Breast epithelium (tissue), 4 donors: ENCODE results near the gene BRME1. TPM values are rescaled to one million over a fixed set of nuclear protein-coding genes. Genes with fewer than 3 reads are reported as not detected.
"Not testable (repeated sequence)": the region's sequence is repeated elsewhere in the genome, so short reads cannot be mapped to it uniquely, and the experiment has no call there.

Experiments used
- DNase-seq, 2 donors: peaks; one replicate each; pipeline ENCODE4 v3.0.0-alpha.2; 2019; ENCODE audit warnings: low spot score in 2 of 2
- H3K27ac ChIP-seq, 2 donors: fragments of 200-600 bp; sonication (generic) in 1 of 2; one replicate each; pipeline ENCODE4 v1.5.1; 2016 to 2019; ENCODE audit warnings: mild to moderate bottlenecking in 1 of 2
- H3K27me3 ChIP-seq, 2 donors: fragments of 200-600 bp; sonication (generic) in 1 of 2; one replicate each; pipeline versions ENCODE4 v1.5.1 to v1.6.0; 2017 to 2019; ENCODE audit warnings: control low read depth in 1 of 2, mild to moderate bottlenecking in 1 of 2
- H3K36me3 ChIP-seq: fragments of 200-600 bp; one replicate; pipeline ENCODE4 v1.5.1; 2019
- H3K4me1 ChIP-seq, 2 donors: fragments of 200-600 bp; sonication (generic); one replicate each; pipeline ENCODE4 v1.5.1; 2016 to 2019; ENCODE audit warnings: control low read depth in 1 of 2
- H3K4me3 ChIP-seq, 3 donors: fragments of 200-600 bp; sonication (generic); 1 replicate in 2 of 3; 2 replicates in 1 of 3; pipeline ENCODE4 v1.5.1; 2016 to 2019; ENCODE audit warnings: mild to moderate bottlenecking in 3 of 3, moderate library complexity in 2 of 3
- H3K9me3 ChIP-seq, 2 donors: fragments of 200-600 bp; sonication (generic) in 1 of 2; one replicate each; pipeline ENCODE4 v1.5.1; 2016 to 2019; ENCODE audit warnings: control low read depth in 1 of 2
- POLR2A ChIP-seq: fragments of 450-650 bp; IDR thresholded peaks from one replicate; pipeline ENCODE4 v1.6.1; 2016; ENCODE audit warnings: antibody characterized with exemption, mild to moderate bottlenecking, moderate library complexity
- POLR2AphosphoS5 ChIP-seq, 3 donors: sonication (generic); formaldehyde crosslinking; IDR thresholded peaks; one replicate each; pipeline ENCODE4 v1.6.1; 2017; ENCODE audit warnings: antibody characterized with exemption in 3 of 3
- intact Hi-C: fragments of 100-400 bp; cut with DNase I; formaldehyde crosslinking; loops from one replicate; pipeline ENCODE4 v1.15.1; 2023; ENCODE audit warnings: low total_unique reads
- total RNA-seq, 3 donors: library from RNA; depleted of rRNA; stranded (reverse); fragments of >200 nt; gene quantifications; one replicate each; pipeline ENCODE4 v1.1.0, GENCODE V29; 2016
- TF ChIP-seq, protein P1 (sequence below), 3 donors: fragments of 450-650 bp; IDR thresholded peaks; one replicate each; pipeline ENCODE4 v1.5.1; 2016 to 2017; ENCODE audit warnings: antibody characterized with exemption in 3 of 3, mild to moderate bottlenecking in 3 of 3, moderate library complexity in 3 of 3

BRME1 gene
- total RNA-seq, 3 donors from 2014 or later: 1.3 to 6.3 (median 1.6) TPM

DNA sequence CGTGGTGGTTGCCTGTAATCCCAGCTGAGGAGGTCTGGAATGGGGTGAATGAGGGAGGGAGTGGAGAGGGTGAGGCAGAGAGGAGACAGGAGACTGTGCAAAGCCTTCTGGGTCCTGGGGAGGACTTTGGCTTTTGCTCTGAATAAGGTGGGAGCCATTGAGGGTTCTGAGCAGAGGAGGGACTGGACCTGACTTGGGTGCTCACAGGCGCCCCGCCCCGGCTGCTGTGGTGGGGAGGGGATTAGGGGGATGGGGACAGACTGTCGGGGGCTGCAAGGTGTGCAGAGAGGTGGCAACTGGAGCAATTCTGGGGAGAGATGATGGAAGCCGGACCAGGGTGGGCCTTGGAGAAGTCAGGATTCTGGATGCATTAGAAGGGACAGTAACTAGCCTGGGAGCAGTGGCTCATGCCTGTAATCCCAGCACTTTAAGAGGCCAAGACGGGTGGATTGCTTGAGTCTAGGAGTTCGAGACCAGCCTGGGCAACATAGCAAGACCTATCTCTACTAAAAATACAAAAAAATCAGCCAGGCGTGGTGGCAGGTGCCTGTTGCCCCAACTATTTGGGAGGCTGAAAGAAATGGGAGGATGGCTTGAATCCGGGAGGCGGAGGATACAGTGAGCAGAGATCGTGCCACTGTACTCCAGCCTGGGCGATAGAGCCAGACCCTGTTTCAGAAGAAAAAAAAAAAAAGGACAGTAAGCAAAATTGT is 45.1 kb downstream of the BRME1 start:
- no peaks in the 10 kb centered on the region for H3K9me3 ChIP-seq
- TF ChIP-seq POLR2A (no peak), POLR2AphosphoS5 (IDR thresholded peaks at IDR 0.05) (no peak)
- TF ChIP-seq, protein P1, sequence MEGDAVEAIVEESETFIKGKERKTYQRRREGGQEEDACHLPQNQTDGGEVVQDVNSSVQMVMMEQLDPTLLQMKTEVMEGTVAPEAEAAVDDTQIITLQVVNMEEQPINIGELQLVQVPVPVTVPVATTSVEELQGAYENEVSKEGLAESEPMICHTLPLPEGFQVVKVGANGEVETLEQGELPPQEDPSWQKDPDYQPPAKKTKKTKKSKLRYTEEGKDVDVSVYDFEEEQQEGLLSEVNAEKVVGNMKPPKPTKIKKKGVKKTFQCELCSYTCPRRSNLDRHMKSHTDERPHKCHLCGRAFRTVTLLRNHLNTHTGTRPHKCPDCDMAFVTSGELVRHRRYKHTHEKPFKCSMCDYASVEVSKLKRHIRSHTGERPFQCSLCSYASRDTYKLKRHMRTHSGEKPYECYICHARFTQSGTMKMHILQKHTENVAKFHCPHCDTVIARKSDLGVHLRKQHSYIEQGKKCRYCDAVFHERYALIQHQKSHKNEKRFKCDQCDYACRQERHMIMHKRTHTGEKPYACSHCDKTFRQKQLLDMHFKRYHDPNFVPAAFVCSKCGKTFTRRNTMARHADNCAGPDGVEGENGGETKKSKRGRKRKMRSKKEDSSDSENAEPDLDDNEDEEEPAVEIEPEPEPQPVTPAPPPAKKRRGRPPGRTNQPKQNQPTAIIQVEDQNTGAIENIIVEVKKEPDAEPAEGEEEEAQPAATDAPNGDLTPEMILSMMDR (IDR thresholded peaks at IDR 0.05): no peak
- DNase-seq: no peak
- intact Hi-C loops: no loop called here
- peak overlapping the region; percentile 89 to 96 for H3K27ac ChIP-seq
- H3K27me3 ChIP-seq: no peaks in the 10 kb centered on the region
- no peaks in the 10 kb centered on the region for H3K36me3 ChIP-seq
- H3K4me1 ChIP-seq: peaks cover 0 to 3% of the 10 kb centered on the region in 2 donors
- peak overlapping the region in 1 of 3 donors; percentile 28 for H3K4me3 ChIP-seq

- Histone ChIP-seq H3K4me3 (no peak overlapping the region), H3K27me3 (no peaks in the 10 kb centered on the region), H3K27ac (no peak overlapping the region), H3K4me1 (peaks cover 0 to 3% of the 10 kb centered on the region in 2 donors), H3K36me3 (no peaks in the 10 kb centered on the region), H3K9me3 (no peaks in the 10 kb centered on the region)
- no peak for TF ChIP-seq POLR2A
- TF ChIP-seq POLR2AphosphoS5 (IDR thresholded peaks at IDR 0.05): no peak
- TF ChIP-seq, protein P1 (IDR thresholded peaks at IDR 0.05): no peak
- intact Hi-C loops: no loop called here
- no peak for DNase-seq
Measured at GRCh38 chr19:13859361-13859880, 46.5 kb downstream of the BRME1 start.

DNA sequence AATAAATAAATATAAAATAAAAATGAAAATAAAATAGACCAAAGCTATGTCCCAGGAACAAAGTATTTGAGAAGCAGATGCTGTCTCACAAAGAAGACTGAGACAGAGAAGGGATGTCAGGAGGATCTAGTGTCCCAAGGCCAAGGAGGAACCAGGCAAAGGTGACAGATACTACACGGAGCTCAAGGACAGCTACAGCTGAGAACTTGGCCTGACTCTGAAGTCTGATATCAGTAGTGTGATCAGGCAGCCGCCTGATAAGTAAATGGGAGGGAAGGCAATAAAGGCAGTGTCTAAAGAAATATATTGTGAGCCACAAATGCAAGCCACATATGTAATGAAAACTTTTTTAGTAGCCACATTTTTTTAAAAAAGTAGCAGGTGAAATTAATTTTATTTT is 49.4 kb downstream of the BRME1 start:
- H3K9me3 ChIP-seq: no peaks in the 10 kb centered on the region

GRCh38 chr19:13852171-13852707 is 53.7 kb downstream of the BRME1 start:
- H3K4me3 ChIP-seq, H3K36me3 ChIP-seq, H3K4me1 ChIP-seq, intact Hi-C loops, H3K27me3 ChIP-seq, DNase-seq, H3K9me3 ChIP-seq: not testable (repeated sequence)
- peak overlapping the region; percentile 64 to 100 for H3K27ac ChIP-seq

More for the DNA sequence above, 49.4 kb downstream of the BRME1 start:
- no peaks in the 10 kb centered on the region for H3K36me3 ChIP-seq
- H3K4me1 ChIP-seq: peaks cover under 1 to 2% of the 10 kb centered on the region in 2 donors
- intact Hi-C loops: no loop called here
- no peak overlapping the region for H3K27ac ChIP-seq
- no peak overlapping the region for H3K4me3 ChIP-seq
- no peak for DNase-seq
- TF ChIP-seq POLR2AphosphoS5 (IDR thresholded peaks at IDR 0.05) (no peak), POLR2A (no peak)
- TF ChIP-seq, protein P1 (IDR thresholded peaks at IDR 0.05): no peak
- no peaks in the 10 kb centered on the region for H3K27me3 ChIP-seq

GRCh38 chr19:13851734-13852114 is 54.2 kb downstream of the BRME1 start:
- H3K9me3 ChIP-seq, H3K27me3 ChIP-seq, DNase-seq, intact Hi-C loops, H3K36me3 ChIP-seq: not testable (repeated sequence)
- H3K4me1 ChIP-seq: peaks cover 10 to 12% of the 10 kb centered on the region in 2 donors
- H3K4me3 ChIP-seq: peak overlapping the region in 1 of 3 donors; percentile 59
- H3K27ac ChIP-seq: peak overlapping the region; percentile 100
